Ovary (tissue), 3 donors: Measurements from ENCODE around the gene CMTM7.

ENCODE experiments used
- CTCF ChIP-seq, 3 donors: fragments of 450-650 bp in 2 of 3; fragments of 200-600 bp in 1 of 3; IDR thresholded peaks; one replicate each; pipeline versions ENCODE4 v1.5.1 to v1.8.0; 2016 to 2022; ENCODE audit warnings: antibody characterized with exemption in 3 of 3, mild to moderate bottlenecking in 1 of 3
- POLR2A ChIP-seq: fragments of 450-650 bp; IDR thresholded peaks from one replicate; pipeline ENCODE4 v1.6.1; 2017; ENCODE audit warnings: antibody characterized with exemption, mild to moderate bottlenecking, moderate library complexity
- donor health status: DM: no; HTN: no; CAD: no.

GRCh38 chr3:32495085-32495484 lies 103.4 kb downstream of the CMTM7 start:
- TF ChIP-seq POLR2A, result no peak
- TF ChIP-seq CTCF (IDR thresholded peaks at IDR 0.05), result no peak
